HCT116 (cell line): ENCODE data around the gene GLI3. TPM values are rescaled to one million over a fixed set of nuclear protein-coding genes. Genes with fewer than 3 reads are reported as not detected.

Source experiments
- ATAC-seq: fragments of 200-7000 bp; cut with Tn5 transposase; 2 replicates; pipeline ENCODE4 v1.9.1; 2020; ENCODE audit warnings: mild to moderate bottlenecking, moderate library complexity
- BruUV-seq: library from RNA; stranded (reverse); fragments of 400-500 nt; replicated peaks from 2 replicates; lab custom pipeline; 2021; lab: Mats Ljungman, UMichigan
- CTCF ChIA-PET: fragments of 300-600 bp; sonication (Branson Sonifier 250); formaldehyde crosslinking; loops from one replicate; lab custom pipeline; 2021; ENCODE audit warnings: antibody characterized with exemption; lab: Charles Lee
- POLR2A ChIA-PET: fragments of 300-600, 350-600 bp; sonication (Branson Sonifier 250); formaldehyde crosslinking; loops from one replicate; lab custom pipeline; 2021; ENCODE audit warnings: antibody characterized with exemption; lab: Charles Lee
- RAD21 ChIA-PET, 2 experiments: fragments of 300-600 bp; sonication (Branson Sonifier 250); formaldehyde crosslinking; loops; one replicate each; lab custom pipeline; 2023; ENCODE audit warnings: low total read pairs in 2 of 2; ENCODE audit not compliant: uncharacterized antibody in 2 of 2, unreplicated experiment in 2 of 2, low non-redundant PET in 1 of 2; lab: Charles Lee
- DNase-seq: peaks from one replicate; pipeline ENCODE4 v3.0.0-alpha.2; 2010; ENCODE audit warnings: low read depth, low spot score
- H2AFZ ChIP-seq: fragments of 200-600 bp; shearing (Covaris generic), sonication (generic); 2 replicates; pipeline ENCODE4 v1.6.1; 2017; ENCODE audit warnings: low read depth, mixed run types, mixed read lengths, antibody characterized with exemption, low read length; ENCODE audit not compliant: poor library complexity, severe bottlenecking
- H3K27ac ChIP-seq: 2 replicates; pipeline ENCODE4 v1.5.1; 2012; ENCODE audit warnings: low read depth, low read length
- H3K27me3 ChIP-seq: fragments of 200-600 bp; sonication (generic); 2 replicates; pipeline ENCODE4 v1.6.1; 2016; ENCODE audit warnings: mixed run types, low read length, mixed read lengths; ENCODE audit not compliant: insufficient read depth
- H3K36me3 ChIP-seq, 2 experiments: fragments of 200-500 bp in 1 of 2; fragments of 200-600 bp in 1 of 2; sonication (Bioruptor generic) in 1 of 2; sonication (generic) in 1 of 2; 2 replicates each; pipeline versions ENCODE4 v1.5.1 to v1.6.1; 2014 to 2016; ENCODE audit warnings: low read length in 2 of 2, inconsistent platforms in 1 of 2, mixed read lengths in 1 of 2, mixed run types in 1 of 2; ENCODE audit not compliant: insufficient read depth in 2 of 2, control insufficient read depth in 1 of 2
- H3K4me1 ChIP-seq, 2 experiments: fragments of 200-600 bp in 1 of 2; sonication (generic) in 1 of 2; 2 replicates each; pipeline versions ENCODE4 v1.5.1 to v1.6.1; 2012 to 2017; ENCODE audit warnings: low read length in 2 of 2, inconsistent platforms in 1 of 2, mild to moderate bottlenecking in 1 of 2, mixed read lengths in 1 of 2, mixed run types in 1 of 2, moderate library complexity in 1 of 2; ENCODE audit not compliant: insufficient read depth in 2 of 2, control insufficient read depth in 1 of 2
- H3K4me2 ChIP-seq: fragments of 200-600 bp; sonication (generic); 2 replicates; pipeline ENCODE4 v1.6.1; 2017; ENCODE audit warnings: mixed run types, low read length, mixed read lengths
- H3K4me3 ChIP-seq, 2 experiments: fragments of 200-600 bp in 1 of 2; sonication (generic) in 1 of 2; replicated peaks in 1 of 2; 2 replicates each; pipeline ENCODE4 v1.5.1; 2011 to 2016; ENCODE audit warnings: low read length in 2 of 2, control low read depth in 1 of 2, low read depth in 1 of 2, mild to moderate bottlenecking in 1 of 2, mixed read lengths in 1 of 2, mixed run types in 1 of 2
- H3K79me2 ChIP-seq: fragments of 200-600 bp; sonication (generic); 2 replicates; pipeline ENCODE4 v1.6.1; 2017; ENCODE audit warnings: mild to moderate bottlenecking, mixed run types, low read length, moderate library complexity, mixed read lengths; ENCODE audit not compliant: insufficient read depth
- H3K9ac ChIP-seq: fragments of 200-600 bp; sonication (generic); 2 replicates; pipeline ENCODE4 v1.6.1; 2016; ENCODE audit warnings: low read length, mixed read lengths
- H3K9me2 ChIP-seq: fragments of 200-600 bp; sonication (generic), shearing (Covaris generic); 2 replicates; pipeline ENCODE4 v1.6.1; 2017; ENCODE audit warnings: mixed run types, mild to moderate bottlenecking, moderate library complexity; ENCODE audit not compliant: insufficient read depth
- H3K9me3 ChIP-seq, 2 experiments: fragments of 200-500 bp in 1 of 2; fragments of 200-600 bp in 1 of 2; sonication (Bioruptor generic) in 1 of 2; sonication (generic) in 1 of 2; 2 replicates each; pipeline ENCODE4 v1.6.1; 2014 to 2017; ENCODE audit warnings: low read length in 2 of 2, mixed read lengths in 2 of 2, inconsistent platforms in 1 of 2, low read depth in 1 of 2, mild to moderate bottlenecking in 1 of 2, mixed run types in 1 of 2, moderate library complexity in 1 of 2; ENCODE audit not compliant: control insufficient read depth in 1 of 2, insufficient read depth in 1 of 2
- H4K20me1 ChIP-seq: fragments of 200-600 bp; sonication (generic), shearing (Covaris generic); 2 replicates; pipeline ENCODE4 v1.6.1; 2017; ENCODE audit warnings: mixed run types, mild to moderate bottlenecking, moderate library complexity; ENCODE audit not compliant: insufficient read depth
- CBX3 ChIP-seq: IDR thresholded peaks from 2 replicates; pipeline ENCODE4 v1.6.1; 2012; ENCODE audit warnings: low read depth
- ELF1 ChIP-seq: IDR thresholded peaks from 2 replicates; pipeline ENCODE4 v1.6.1; 2012; ENCODE audit warnings: low read depth, borderline replicate concordance
- POLR2A ChIP-seq: IDR thresholded peaks from 2 replicates; pipeline ENCODE4 v1.7.0; 2011; ENCODE audit warnings: borderline replicate concordance; ENCODE audit not compliant: insufficient read depth, insufficient read length; ENCODE audit errors: extremely low read depth
- RAD21 ChIP-seq: IDR thresholded peaks from 2 replicates; pipeline ENCODE4 v1.6.1; 2012; ENCODE audit warnings: low read depth, mild to moderate bottlenecking
- SIN3A ChIP-seq: IDR thresholded peaks from 2 replicates; pipeline ENCODE4 v1.6.1; 2012; ENCODE audit warnings: low read depth
- SRF ChIP-seq: IDR thresholded peaks from 2 replicates; pipeline ENCODE4 v1.6.1; 2012; ENCODE audit warnings: low read depth
- TCF7L2 ChIP-seq: IDR thresholded peaks from 2 replicates; pipeline ENCODE4 v1.7.0; 2011; ENCODE audit warnings: borderline replicate concordance, inconsistent platforms; ENCODE audit not compliant: insufficient read depth, insufficient read length; ENCODE audit errors: extremely low read depth
- YY1 ChIP-seq: IDR thresholded peaks from 2 replicates; pipeline ENCODE4 v1.6.1; 2011; ENCODE audit warnings: low read length, low read depth, moderate library complexity, mild to moderate bottlenecking; ENCODE audit not compliant: insufficient replicate concordance; ENCODE audit errors: extremely low read depth
- ZFX ChIP-seq: fragments of 450-650 bp; IDR thresholded peaks from 2 replicates; pipeline ENCODE4 v1.6.1; 2017
- intact Hi-C: fragments of 100-400 bp; cut with micrococcal nuclease; formaldehyde crosslinking; loops from 2 replicates; pipeline ENCODE4 v1.10.0; 2022
- total RNA-seq: library from RNA; stranded (reverse); gene quantifications from one replicate; pipeline ENCODE4 v1.2.1, GENCODE V29; 2021; ENCODE audit not compliant: unreplicated experiment
- TF ChIP-seq, protein P1 (sequence below): IDR thresholded peaks from 2 replicates; pipeline ENCODE4 v1.6.1; 2012
- TF ChIP-seq, protein P2 (sequence below), 3 experiments: fragments of 200-600 bp in 1 of 3; sonication (generic) in 1 of 3; IDR thresholded peaks in 2 of 3; conservative IDR thresholded peaks in 1 of 3; 2 replicates each; pipeline ENCODE4 v1.5.1; 2012 to 2017; ENCODE audit warnings: low read depth in 2 of 3, low read length in 2 of 3, antibody characterized with exemption in 1 of 3, borderline replicate concordance in 1 of 3, control low read depth in 1 of 3, mild to moderate bottlenecking in 1 of 3, mixed read lengths in 1 of 3, mixed run types in 1 of 3, moderate library complexity in 1 of 3; ENCODE audit not compliant: insufficient read depth in 1 of 3
- TF ChIP-seq, protein P3 (sequence below): IDR thresholded peaks from 2 replicates; pipeline ENCODE4 v1.6.1; 2012

Gene GLI3
- total RNA-seq, 1 experiment from 2014 or later: 0.07 TPM

DNA sequence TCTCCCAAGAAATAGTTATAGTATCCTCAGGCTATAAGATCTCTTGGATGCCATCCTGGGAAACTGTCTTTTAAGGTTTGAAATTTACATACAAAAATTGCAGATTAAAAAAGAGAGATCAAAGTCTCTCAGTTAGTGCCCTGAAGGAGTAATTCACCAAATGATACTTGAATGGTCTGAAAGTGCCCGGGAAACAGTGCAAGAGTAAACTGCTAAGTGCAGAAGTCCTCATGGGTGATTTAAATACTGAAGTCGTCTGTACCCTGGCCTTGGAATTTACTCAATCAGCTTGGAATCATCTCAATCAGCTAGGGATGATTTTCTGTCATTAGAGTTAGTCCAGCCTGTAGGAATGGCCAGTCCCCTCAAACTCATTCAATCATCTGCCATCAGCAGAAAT is 155.3 kb downstream of the GLI3 start (continued):
- no peak for TF ChIP-seq SIN3A
- TF ChIP-seq, protein P1, sequence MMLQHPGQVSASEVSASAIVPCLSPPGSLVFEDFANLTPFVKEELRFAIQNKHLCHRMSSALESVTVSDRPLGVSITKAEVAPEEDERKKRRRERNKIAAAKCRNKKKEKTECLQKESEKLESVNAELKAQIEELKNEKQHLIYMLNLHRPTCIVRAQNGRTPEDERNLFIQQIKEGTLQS: no peak
- no peak for TF ChIP-seq YY1
- no peak for TF ChIP-seq TCF7L2
- TF ChIP-seq SRF: no peak
- TF ChIP-seq RAD21: no peak

DNA sequence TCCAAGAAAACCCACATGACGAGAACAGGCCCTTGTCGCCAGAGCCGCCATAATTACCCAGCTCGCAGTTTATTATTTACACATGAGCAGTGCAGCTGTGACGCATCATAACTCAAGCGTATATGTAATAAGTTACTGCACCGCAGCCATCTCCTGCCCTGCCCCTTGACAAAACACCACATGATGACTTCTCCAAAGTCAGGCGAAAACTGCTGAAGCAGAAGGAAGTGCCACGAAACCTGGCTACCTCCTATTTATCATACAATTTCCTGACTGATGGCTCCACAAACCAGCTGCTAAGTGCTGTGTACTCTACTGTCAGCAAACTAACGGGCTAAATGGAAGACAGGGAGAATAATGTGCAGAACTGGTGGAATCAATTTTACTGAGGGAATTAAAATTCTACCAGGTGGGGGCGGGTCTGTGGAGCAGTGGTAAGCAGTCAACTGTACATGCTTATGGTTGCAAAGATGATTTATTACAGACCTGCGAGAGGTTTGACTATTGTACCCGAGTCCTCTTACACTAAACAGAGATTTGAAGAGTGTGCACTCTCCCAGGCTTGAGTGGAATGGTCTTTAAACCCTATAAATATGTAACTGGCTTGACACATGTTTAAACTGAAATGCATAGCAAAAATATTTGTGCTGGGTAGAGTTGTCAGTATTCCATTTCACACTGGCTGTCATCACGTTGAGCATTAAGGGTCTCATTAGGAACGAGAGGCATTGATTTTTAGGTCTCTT is 156.0 kb downstream of the GLI3 start:
- Histone ChIP-seq H3K9ac (no peak overlapping the region), H3K27me3 (no peaks in the 10 kb centered on the region; the same call in 1 of the 2 replicates), H3K27ac (no peak overlapping the region), H3K4me2 (no peak overlapping the region), H3K9me3 (no peaks in the 10 kb centered on the region), H3K4me3 (no peak overlapping the region), H3K36me3 (no peaks in the 10 kb centered on the region), H3K79me2 (no peaks in the 10 kb centered on the region), H4K20me1 (no peaks in the 10 kb centered on the region), H3K4me1 (no peaks in the 10 kb centered on the region), H2AFZ (no peak overlapping the region), H3K9me2 (no peaks in the 10 kb centered on the region)
- POLR2A ChIA-PET: no interaction called here
- RAD21 ChIA-PET: no interaction called here
- DNase-seq (no peak), ATAC-seq (no peak)
- TF ChIP-seq, protein P2, sequence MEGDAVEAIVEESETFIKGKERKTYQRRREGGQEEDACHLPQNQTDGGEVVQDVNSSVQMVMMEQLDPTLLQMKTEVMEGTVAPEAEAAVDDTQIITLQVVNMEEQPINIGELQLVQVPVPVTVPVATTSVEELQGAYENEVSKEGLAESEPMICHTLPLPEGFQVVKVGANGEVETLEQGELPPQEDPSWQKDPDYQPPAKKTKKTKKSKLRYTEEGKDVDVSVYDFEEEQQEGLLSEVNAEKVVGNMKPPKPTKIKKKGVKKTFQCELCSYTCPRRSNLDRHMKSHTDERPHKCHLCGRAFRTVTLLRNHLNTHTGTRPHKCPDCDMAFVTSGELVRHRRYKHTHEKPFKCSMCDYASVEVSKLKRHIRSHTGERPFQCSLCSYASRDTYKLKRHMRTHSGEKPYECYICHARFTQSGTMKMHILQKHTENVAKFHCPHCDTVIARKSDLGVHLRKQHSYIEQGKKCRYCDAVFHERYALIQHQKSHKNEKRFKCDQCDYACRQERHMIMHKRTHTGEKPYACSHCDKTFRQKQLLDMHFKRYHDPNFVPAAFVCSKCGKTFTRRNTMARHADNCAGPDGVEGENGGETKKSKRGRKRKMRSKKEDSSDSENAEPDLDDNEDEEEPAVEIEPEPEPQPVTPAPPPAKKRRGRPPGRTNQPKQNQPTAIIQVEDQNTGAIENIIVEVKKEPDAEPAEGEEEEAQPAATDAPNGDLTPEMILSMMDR (IDR thresholded peaks at IDR 0.05 in 2 of 3, conservative IDR thresholded peaks at IDR 0.05 in 1 of 3; ENCODE audit: borderline replicate concordance in 1 of 3, insufficient read depth in 1 of 3, low read depth in 2 of 3, low read length in 2 of 3): no peak
- TF ChIP-seq, protein P3, sequence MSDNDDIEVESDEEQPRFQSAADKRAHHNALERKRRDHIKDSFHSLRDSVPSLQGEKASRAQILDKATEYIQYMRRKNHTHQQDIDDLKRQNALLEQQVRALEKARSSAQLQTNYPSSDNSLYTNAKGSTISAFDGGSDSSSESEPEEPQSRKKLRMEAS: no peak
- TF ChIP-seq, protein P1: no peak
- TF ChIP-seq CBX3 (no peak), ZFX (no peak), POLR2A (no peak), YY1 (no peak), SRF (no peak), SIN3A (no peak), ELF1 (no peak)
- intact Hi-C loops: no loop called here
- no TSS peak for BruUV-seq
- CTCF ChIA-PET: no interaction called here
